ENCODE data around the gene CELA3B. TPM values are rescaled to one million over a fixed set of nuclear protein-coding genes. Genes with fewer than 3 reads are reported as not detected.

Gene CELA3B
- total and polyA plus RNA-seq, 2 of the 13 experiments (the other 11 are each of a cell fraction or from before 2014, with no cell fraction given), result 0.34 TPM; not detected in 1

DNA sequence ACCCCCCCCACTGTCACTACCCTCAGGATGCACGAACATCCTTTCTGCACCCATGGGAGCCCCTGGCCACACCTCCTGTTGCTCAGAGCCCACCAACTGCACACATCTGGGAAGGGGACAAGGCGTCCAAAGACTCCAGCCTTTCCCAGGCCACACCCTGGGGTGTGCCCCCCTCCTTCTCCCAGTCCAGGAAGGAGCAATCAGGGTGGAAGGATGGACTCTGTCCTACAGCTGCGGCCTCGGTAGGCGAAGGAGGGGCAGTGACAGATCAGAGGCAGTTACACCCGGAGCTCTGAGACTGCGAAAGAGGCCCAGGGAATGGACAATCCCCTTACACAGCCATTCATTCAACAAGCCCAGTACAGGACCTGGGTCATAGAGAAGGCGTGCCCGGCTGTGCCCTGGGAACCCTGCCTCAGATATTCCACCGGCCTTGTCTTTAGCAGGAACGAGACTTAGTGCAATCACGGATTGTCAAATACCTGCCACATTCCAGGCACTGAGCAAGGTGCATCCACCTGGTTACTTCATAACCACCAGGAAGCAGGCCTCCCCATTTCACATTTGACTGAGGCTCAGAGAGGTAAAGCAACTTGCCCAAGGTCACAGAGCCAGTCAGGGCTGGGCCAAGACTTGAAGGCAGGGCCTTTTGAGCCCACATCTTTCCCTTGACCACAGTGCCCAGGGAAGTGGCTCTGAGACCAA lies 49.1 kb upstream of the CELA3B start (continued):
- no peak for TF ChIP-seq ZNF567 (CRISPR knock-in tag; IDR thresholded peaks at IDR 0.05; ENCODE audit: borderline replicate concordance)
- no peak for TF ChIP-seq SNAPC2 (CRISPR knock-in tag; IDR thresholded peaks at IDR 0.05)
- TF ChIP-seq SSRP1 (CRISPR knock-in tag; IDR thresholded peaks at IDR 0.05), result peak; percentile 72; the same call in 1 of the 2 replicates
- TF ChIP-seq RBM39 (IDR thresholded peaks at IDR 0.05; ENCODE audit: low read depth, low read length, poor library complexity, severe bottlenecking), result no peak
- TF ChIP-seq ZNF468 (CRISPR knock-in tag; IDR thresholded peaks at IDR 0.05), result no peak
- peak in 1 of 2 experiments; percentile 36; a peak in 1 of 4 replicates for TF ChIP-seq EP300 (IDR thresholded peaks at IDR 0.05; ENCODE audit: low read depth in 2 of 2, low read length in 2 of 2)
- peak; percentile 35; the same call in 1 of the 2 replicates for TF ChIP-seq EP300 (CRISPR knock-in tag; IDR thresholded peaks at IDR 0.05; ENCODE audit: borderline replicate concordance)
- TF ChIP-seq, protein P1, sequence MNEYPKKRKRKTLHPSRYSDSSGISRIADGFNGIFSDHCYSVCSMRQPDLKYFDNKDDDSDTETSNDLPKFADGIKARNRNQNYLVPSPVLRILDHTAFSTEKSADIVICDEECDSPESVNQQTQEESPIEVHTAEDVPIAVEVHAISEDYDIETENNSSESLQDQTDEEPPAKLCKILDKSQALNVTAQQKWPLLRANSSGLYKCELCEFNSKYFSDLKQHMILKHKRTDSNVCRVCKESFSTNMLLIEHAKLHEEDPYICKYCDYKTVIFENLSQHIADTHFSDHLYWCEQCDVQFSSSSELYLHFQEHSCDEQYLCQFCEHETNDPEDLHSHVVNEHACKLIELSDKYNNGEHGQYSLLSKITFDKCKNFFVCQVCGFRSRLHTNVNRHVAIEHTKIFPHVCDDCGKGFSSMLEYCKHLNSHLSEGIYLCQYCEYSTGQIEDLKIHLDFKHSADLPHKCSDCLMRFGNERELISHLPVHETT (CRISPR knock-in tag; conservative IDR thresholded peaks at IDR 0.05), result no peak
- no peak for TF ChIP-seq LCORL (IDR thresholded peaks at IDR 0.05)
- peak; percentile 54; the same call in 1 of the 2 replicates for TF ChIP-seq LCORL (CRISPR knock-in tag; IDR thresholded peaks at IDR 0.05)
- TF ChIP-seq, protein P2, sequence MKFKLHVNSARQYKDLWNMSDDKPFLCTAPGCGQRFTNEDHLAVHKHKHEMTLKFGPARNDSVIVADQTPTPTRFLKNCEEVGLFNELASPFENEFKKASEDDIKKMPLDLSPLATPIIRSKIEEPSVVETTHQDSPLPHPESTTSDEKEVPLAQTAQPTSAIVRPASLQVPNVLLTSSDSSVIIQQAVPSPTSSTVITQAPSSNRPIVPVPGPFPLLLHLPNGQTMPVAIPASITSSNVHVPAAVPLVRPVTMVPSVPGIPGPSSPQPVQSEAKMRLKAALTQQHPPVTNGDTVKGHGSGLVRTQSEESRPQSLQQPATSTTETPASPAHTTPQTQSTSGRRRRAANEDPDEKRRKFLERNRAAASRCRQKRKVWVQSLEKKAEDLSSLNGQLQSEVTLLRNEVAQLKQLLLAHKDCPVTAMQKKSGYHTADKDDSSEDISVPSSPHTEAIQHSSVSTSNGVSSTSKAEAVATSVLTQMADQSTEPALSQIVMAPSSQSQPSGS (CRISPR knock-in tag; IDR thresholded peaks at IDR 0.05), result no peak
- TF ChIP-seq SAP130 (CRISPR knock-in tag; IDR thresholded peaks at IDR 0.05; ENCODE audit: low read depth), result peak; percentile 70
- TF ChIP-seq CSRNP1 (CRISPR knock-in tag; IDR thresholded peaks at IDR 0.05), result no peak
- TF ChIP-seq, protein P3, sequence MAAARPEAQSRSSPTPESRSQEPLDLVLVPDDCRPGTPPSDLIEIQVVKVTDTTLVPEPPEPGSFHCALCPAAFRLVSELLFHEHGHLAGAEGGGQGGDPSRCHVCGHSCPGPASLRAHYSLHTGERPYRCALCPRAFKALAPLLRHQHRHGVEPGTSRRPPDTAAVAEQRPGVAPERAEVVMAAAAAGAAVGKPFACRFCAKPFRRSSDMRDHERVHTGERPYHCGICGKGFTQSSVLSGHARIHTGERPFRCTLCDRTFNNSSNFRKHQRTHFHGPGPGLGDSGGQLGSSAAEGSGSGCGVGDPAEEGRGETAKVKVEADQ (CRISPR knock-in tag; IDR thresholded peaks at IDR 0.05; ENCODE audit: borderline replicate concordance), result no peak
- no peak for TF ChIP-seq SP140L (CRISPR knock-in tag; IDR thresholded peaks at IDR 0.05; ENCODE audit: borderline replicate concordance)
- 0 out of 2 replicates have a peak, but pooled peaks have one; percentile 15 for TF ChIP-seq HOXA3 (CRISPR knock-in tag; IDR thresholded peaks at IDR 0.05)
- TF ChIP-seq BCL6 (CRISPR knock-in tag; IDR thresholded peaks at IDR 0.05), result 0 out of 2 replicates have a peak, but pooled peaks have one; percentile 9
- TF ChIP-seq ZHX1 (CRISPR knock-in tag; IDR thresholded peaks at IDR 0.05; ENCODE audit: low read depth), result no peak
- no peak for TF ChIP-seq MBD4 (IDR thresholded peaks at IDR 0.05; ENCODE audit: borderline replicate concordance, low read length)
- no peak for TF ChIP-seq ZNF331 (CRISPR knock-in tag; IDR thresholded peaks at IDR 0.05)

Data from HepG2 (cell line).